Skeletal muscle cell (primary cell): ENCODE data around the gene TMOD1.
"Not testable (repeated sequence)": the region's sequence is repeated elsewhere in the genome, so short reads cannot be mapped to it uniquely, and the experiment has no call there.

ENCODE experiments used
- DNase-seq: peaks from one replicate; pipeline ENCODE4 v3.0.0-alpha.2; 2010; ENCODE audit warnings: low read depth
- H3K4me3 ChIP-seq: 2 replicates; pipeline ENCODE4 v1.5.1; 2011; ENCODE audit warnings: low read depth, mild to moderate bottlenecking, control low read depth, low read length, moderate library complexity

TMOD1 gene

GRCh38 chr9:97560851-97561250 is 59.4 kb downstream of the TMOD1 start:
- H3K4me3 ChIP-seq = no peak overlapping the region
- DNase-seq = no peak

DNA sequence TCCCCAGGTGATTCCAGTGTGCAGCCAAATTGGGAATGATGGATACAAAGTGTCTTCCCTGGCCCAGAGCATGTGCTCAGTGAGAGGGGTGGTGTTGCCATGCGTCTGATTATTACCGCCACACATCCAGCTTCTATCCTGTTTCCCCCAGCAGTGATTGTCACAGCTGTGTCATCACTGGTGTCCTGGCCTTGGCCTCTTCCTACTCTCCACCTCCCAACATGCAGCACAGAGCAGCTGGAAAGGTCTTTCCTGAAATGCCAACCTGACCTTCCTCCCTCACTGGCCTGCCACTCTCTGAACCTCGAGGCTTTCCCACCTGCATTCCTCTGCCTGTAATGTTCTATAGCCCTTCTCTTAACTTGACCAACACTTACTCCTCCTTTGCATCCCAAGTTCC is 60.0 kb downstream of the TMOD1 start:
- no peak overlapping the region for H3K4me3 ChIP-seq
- no peak for DNase-seq

DNA sequence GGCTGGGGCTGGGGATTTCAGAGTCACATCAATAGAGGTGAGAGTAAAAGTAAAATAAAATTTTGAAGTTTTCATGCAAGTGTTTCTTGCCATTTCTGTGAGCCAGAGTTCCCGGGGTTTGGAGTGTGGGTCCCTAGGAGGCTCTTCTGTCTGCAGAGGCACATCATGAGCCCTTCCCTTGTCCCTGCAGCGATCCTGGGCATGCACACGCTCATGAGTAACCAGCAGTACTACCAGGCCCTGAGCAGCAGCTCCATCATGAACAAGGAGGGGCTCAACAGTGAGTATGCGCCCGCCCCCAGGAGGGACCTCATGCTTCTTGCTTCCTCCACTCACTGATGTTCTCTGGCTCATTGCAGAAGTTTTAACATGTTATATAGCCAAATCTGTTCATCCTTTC is 61.1 kb downstream of the TMOD1 start:
- no peak overlapping the region for H3K4me3 ChIP-seq
- DNase-seq = no peak

- no peak for DNase-seq
- H3K4me3 ChIP-seq = no peak overlapping the region
Measured at GRCh38 chr9:97563458-97564135, 62.1 kb downstream of the TMOD1 start.

GRCh38 chr9:97564291-97565175 is 63.1 kb downstream of the TMOD1 start:
- DNase-seq = peak; percentile 4
- no peak overlapping the region for H3K4me3 ChIP-seq

DNA sequence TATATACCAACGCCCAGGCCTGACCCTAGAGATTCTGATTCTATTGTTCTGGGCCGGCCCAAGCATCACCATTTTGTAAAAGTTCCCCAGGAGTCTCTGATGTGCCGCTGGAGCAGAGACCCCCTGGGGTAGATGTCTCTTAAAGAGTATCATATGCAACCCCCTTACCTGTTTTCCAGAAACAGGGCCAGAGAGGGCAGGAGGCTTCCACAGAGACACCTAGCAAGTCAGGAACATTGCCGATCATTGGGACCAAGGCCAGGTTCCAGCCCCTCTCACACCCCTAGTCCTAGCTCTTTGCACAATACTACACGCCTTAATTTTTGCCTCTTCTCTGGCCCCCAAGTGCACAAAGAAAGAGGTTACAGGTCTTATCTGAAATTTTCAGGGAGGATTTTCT is 63.8 kb downstream of the TMOD1 start:
- H3K4me3 ChIP-seq = no peak overlapping the region
- DNase-seq = no peak

- H3K4me3 ChIP-seq = no peak overlapping the region
- no peak for DNase-seq
Measured at GRCh38 chr9:97567182-97567893, 65.9 kb downstream of the TMOD1 start.

GRCh38 chr9:97567894-97568202 is 66.4 kb downstream of the TMOD1 start:
- no peak for DNase-seq
- no peak overlapping the region for H3K4me3 ChIP-seq

DNA sequence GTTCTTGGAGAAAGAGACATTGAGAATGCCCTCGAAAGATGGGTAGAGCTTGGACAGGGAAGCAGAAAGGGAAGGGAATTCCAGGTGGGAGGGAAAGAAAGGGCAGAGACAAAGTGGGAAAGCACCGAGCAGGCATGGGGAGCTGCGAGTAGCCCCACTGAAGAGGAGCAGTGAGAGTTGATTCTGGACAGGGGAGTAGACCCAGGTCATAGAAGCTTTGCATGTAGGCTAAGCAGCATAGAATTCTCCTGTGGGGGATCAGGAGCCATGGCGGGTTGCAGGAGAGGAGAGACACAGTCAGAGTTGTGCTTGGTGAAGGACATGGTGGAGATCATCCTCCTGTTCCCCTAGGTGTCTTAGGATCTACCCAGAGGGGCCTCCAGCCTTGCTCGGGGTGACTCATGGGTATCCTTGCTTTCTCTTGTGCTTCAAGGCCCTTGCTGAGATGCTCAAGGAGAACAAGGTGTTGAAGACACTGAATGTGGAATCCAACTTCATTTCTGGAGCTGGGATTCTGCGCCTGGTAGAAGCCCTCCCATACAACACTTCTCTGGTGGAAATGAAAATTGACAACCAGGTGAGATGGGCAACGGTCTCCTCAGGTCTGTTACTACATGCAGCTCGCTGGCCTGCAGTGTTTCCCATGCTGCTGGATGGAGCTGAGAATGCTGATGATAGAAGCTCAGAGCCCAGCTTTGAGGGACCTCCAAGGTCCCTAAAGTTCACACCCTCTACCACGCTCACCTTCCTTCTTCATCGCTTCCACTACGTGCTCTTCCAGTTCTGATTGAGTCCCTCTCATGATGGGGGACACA is 67.2 kb downstream of the TMOD1 start:
- DNase-seq = no peak
- H3K4me3 ChIP-seq = no peak overlapping the region

DNA sequence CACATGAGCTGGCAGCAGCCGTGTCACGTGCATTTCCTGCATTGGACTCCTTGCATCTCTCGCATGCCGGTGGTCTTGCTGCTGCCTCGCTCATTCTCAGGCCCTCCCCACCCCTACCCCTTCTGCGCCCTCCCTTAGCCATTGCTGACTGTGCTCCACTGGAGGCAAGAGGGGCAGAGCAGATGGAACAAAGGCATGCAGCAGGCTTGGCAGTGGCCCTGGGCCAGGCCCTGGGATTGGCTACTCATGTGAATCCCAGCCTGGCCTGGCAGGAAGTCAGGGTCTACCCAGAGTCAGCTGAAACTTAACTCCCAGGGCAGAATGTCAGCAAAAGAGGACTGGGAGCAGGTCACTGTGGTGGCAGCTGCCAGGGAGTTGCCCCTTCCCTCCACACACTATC is 69.4 kb downstream of the TMOD1 start:
- H3K4me3 ChIP-seq = no peak overlapping the region
- DNase-seq = no peak

DNA sequence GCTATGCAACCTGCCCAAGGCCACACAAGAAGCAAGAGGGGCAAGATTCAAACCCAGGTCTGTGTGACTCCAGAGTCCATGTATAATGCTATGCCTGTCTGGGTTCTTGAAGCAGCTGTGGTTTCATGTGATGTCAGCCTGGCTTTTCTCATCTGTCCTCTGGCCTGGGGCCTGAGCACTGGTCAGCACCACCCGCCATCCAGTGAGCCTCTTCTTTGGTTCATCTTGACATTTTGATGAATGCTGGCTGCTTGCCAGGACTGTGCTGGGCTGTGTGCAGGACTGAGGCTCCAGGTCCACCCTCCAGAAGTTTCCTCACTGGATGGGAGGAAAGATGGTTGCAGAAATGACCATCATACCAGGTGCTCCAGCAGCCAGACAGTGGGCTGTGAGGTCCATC is 70.2 kb downstream of the TMOD1 start:
- no peak for DNase-seq
- H3K4me3 ChIP-seq = no peak overlapping the region

GRCh38 chr9:97572196-97572891 is 70.9 kb downstream of the TMOD1 start:
- H3K4me3 ChIP-seq = no peak overlapping the region
- DNase-seq = no peak

DNA sequence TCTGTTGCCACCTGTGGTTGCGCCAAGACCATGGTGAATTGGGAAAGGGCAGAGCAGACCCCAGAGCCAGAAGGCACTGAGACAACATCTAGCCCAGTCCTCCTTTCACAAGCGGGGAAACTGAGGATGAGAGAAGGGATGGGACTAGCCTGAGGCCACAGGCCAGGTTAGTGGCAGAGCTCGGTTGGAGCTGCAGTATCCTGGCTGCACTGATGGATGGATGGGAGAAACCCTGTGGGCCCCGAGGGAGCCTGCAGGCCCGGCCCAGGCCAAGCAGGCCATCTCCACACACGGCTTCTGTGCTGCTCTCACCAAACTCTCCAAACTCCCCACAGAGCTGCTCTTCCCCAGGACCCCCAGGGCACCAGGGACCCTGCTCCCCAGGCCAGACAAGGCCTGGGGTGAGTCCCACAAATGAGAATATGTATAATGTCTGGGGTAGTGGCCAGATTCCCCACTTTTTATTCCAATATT is 71.5 kb downstream of the TMOD1 start:
- no peak for DNase-seq
- no peak overlapping the region for H3K4me3 ChIP-seq

DNA sequence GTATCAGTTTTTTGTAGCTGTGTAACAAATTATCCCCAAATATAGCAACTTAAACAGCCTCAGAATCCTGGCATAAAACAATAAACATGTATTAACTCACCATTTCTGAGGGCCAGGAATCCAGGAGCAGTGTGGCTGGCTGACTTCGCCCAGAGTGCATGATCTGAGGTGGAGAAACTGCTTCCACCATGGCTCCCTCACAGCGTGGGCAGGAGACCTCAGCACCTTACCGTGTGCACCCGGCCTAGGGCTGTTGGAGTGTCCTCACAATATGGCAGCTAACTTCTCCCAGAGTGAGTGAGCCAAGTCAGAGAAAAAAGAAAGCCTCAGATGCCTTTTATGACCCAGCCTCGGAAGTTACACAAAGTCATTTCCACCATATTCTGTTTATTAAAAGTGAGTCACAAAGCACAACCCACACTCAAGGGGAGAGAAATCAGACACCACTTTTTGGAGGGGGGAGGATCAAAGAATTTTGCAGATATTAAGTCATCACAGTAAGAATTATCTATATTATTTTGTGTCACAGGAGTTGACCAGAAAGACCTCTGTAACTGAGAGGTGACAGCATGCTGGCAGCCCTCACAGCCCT is 72.1 kb downstream of the TMOD1 start:
- no peak overlapping the region for H3K4me3 ChIP-seq
- no peak for DNase-seq

DNA sequence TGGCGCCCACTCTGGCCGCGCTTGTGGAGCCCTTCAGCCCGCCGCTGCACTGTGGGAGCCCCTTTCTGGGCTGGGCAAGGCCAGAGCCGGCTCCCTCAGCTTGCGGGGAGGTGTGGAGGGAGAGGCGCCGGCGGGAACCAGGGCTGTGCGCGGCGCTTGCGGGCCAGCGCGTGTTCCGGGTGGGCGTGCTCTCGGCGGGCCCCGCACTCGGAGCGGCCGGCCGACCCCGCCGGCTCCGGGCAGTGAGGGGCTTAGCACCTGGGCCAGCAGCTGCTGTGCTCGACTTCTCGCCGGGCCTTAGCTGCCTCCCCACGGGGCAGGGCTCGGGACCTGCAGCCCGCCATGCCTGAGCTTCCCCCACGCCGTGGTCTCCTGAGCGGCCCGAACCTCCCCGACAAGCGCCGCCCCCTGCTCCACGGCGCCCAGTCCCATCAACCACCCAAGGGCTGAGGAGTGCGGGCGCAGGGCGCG is 72.7 kb downstream of the TMOD1 start:
- DNase-seq, H3K4me3 ChIP-seq: not testable (repeated sequence)

- not testable (repeated sequence) for DNase-seq
Measured at GRCh38 chr9:97574921-97575672, 73.6 kb downstream of the TMOD1 start.

DNA sequence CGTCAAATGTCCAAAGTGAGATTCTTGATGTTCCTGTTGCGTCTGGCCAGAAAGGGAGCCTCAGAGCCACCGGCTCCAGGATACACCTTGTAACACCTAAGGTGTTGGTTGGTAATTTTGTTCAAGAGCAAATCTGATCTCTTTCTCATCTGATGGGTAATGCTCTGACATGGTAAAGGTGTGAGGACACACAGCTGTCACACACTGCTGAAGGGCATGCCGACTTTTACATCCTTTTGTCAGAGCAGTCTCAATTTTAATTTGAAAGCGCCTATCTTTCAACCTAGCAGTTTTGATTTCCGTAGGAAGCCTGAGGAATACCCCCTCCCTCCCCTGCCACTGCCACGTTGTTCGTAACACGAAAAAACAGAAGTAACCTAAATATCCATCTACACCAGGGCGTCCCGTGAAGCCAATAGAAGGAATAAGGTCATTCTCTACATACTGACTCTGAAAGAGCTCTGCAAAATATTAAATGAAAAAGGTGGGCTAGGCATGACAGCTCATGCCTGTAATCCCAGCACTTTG is 74.3 kb downstream of the TMOD1 start:
- no peak for DNase-seq
- H3K4me3 ChIP-seq = no peak overlapping the region

More at GRCh38 chr9:97574921-97575672, 73.6 kb downstream of the TMOD1 start:
- H3K4me3 ChIP-seq = not testable (repeated sequence)

DNA sequence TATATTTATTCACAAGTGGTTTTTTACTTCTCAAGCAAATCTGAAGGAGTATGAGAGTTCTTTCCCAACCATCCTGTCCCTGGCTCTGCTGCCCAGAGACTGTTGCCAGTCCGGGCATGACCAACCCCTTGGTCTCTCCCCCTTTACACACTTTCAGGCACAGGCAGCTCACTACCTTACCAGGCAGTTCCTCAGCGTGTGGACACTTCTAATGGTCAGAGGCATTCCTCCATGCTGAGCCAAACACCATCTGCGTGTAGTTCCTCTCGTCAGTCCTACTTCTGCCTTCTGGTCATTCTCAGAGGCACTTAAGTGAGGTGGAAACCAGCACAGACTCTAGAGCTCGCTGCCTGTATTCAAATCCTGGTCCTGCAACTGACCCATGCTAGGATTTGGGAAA is 75.6 kb downstream of the TMOD1 start:
- no peak for DNase-seq
- no peak overlapping the region for H3K4me3 ChIP-seq
